Liver (tissue), 9 donors: Measurements from ENCODE around the gene GNG4. TPM values are rescaled to one million over a fixed set of nuclear protein-coding genes. Genes with fewer than 3 reads are reported as not detected.
"Not testable (repeated sequence)": the region's sequence is repeated elsewhere in the genome, so short reads cannot be mapped to it uniquely, and the experiment has no call there.

Source experiments
- DNase-seq: peaks from one replicate; pipeline ENCODE4 v3.0.0-alpha.2; 2017; ENCODE audit warnings: low spot score
- H3K27ac ChIP-seq, 2 donors: one replicate each; pipeline ENCODE4 v1.7.0; 2013; ENCODE audit warnings: inconsistent platforms in 2 of 2, low read length in 2 of 2, control low read depth in 1 of 2, low read depth in 1 of 2, mild to moderate bottlenecking in 1 of 2
- H3K27me3 ChIP-seq, 4 donors: one replicate each; pipeline versions ENCODE4 v1.6.1 to v1.7.0; 2013; ENCODE audit warnings: low read length in 3 of 4, inconsistent platforms in 1 of 4, mild to moderate bottlenecking in 1 of 4, moderate library complexity in 1 of 4; ENCODE audit not compliant: control insufficient read depth in 4 of 4, insufficient read depth in 4 of 4
- H3K36me3 ChIP-seq, 4 donors: one replicate each; pipeline versions ENCODE4 v1.6.1 to v1.7.0; 2013; ENCODE audit warnings: low read length in 3 of 4, mild to moderate bottlenecking in 3 of 4, low read depth in 1 of 4, moderate library complexity in 1 of 4; ENCODE audit not compliant: control insufficient read depth in 4 of 4, insufficient read depth in 3 of 4
- H3K4me1 ChIP-seq, 4 donors: one replicate each; pipeline versions ENCODE4 v1.6.1 to v1.7.0; 2013; ENCODE audit warnings: low read length in 3 of 4, mild to moderate bottlenecking in 3 of 4, moderate library complexity in 1 of 4; ENCODE audit not compliant: control insufficient read depth in 4 of 4, insufficient read depth in 4 of 4
- H3K4me3 ChIP-seq, 3 donors: one replicate each; pipeline versions ENCODE4 v1.6.1 to v1.7.0; 2013; ENCODE audit warnings: low read length in 3 of 3, control low read depth in 1 of 3, low read depth in 1 of 3, mild to moderate bottlenecking in 1 of 3
- H3K9ac ChIP-seq, 2 donors: one replicate each; pipeline ENCODE4 v1.7.0; 2013; ENCODE audit warnings: low read length in 2 of 2, mild to moderate bottlenecking in 2 of 2, moderate library complexity in 2 of 2, control low read depth in 1 of 2, low read depth in 1 of 2
- H3K9me3 ChIP-seq, 4 donors: one replicate each; pipeline versions ENCODE4 v1.6.1 to v1.7.0; 2013; ENCODE audit warnings: low read length in 3 of 4; ENCODE audit not compliant: control insufficient read depth in 4 of 4
- EGR1 ChIP-seq, 2 donors: IDR thresholded peaks; 2 replicates each; pipeline ENCODE4 v1.6.1; 2016 to 2018; ENCODE audit warnings: antibody characterized with exemption in 2 of 2, low read depth in 2 of 2
- FOXA1 ChIP-seq: IDR thresholded peaks from 2 replicates; pipeline ENCODE4 v1.6.1; 2016; ENCODE audit warnings: antibody characterized with exemption
- FOXA2 ChIP-seq: IDR thresholded peaks from 2 replicates; pipeline ENCODE4 v1.6.1; 2016; ENCODE audit warnings: antibody characterized with exemption
- GABPA ChIP-seq, 2 donors: IDR thresholded peaks in 1 of 2; conservative IDR thresholded peaks in 1 of 2; 2 replicates each; pipeline ENCODE4 v1.6.1; 2016; ENCODE audit warnings: antibody characterized with exemption in 2 of 2, mild to moderate bottlenecking in 1 of 2, moderate library complexity in 1 of 2
- HNF4A ChIP-seq, 2 donors: conservative IDR thresholded peaks; 2 replicates each; pipeline ENCODE4 v1.6.1; 2016; ENCODE audit warnings: antibody characterized with exemption in 2 of 2, mild to moderate bottlenecking in 2 of 2
- HNF4G ChIP-seq: IDR thresholded peaks from 2 replicates; pipeline ENCODE4 v1.6.1; 2016; ENCODE audit warnings: antibody characterized with exemption
- JUND ChIP-seq, 2 donors: IDR thresholded peaks; 2 replicates each; pipeline ENCODE4 v1.6.1; 2016; ENCODE audit warnings: antibody characterized with exemption in 2 of 2
- NR2F2 ChIP-seq: IDR thresholded peaks from 2 replicates; pipeline ENCODE4 v1.6.1; 2016; ENCODE audit warnings: antibody characterized with exemption
- RAD21 ChIP-seq, 2 donors: IDR thresholded peaks; 2 replicates each; pipeline ENCODE4 v1.6.1; 2016; ENCODE audit warnings: antibody characterized with exemption in 2 of 2, mild to moderate bottlenecking in 2 of 2
- RXRA ChIP-seq, 2 donors: IDR thresholded peaks; 2 replicates each; pipeline ENCODE4 v1.6.1; 2017 to 2018; ENCODE audit warnings: antibody characterized with exemption in 2 of 2, mild to moderate bottlenecking in 1 of 2
- SP1 ChIP-seq: IDR thresholded peaks from 2 replicates; pipeline ENCODE4 v1.6.1; 2018; ENCODE audit warnings: antibody characterized with exemption, mild to moderate bottlenecking
- TAF1 ChIP-seq: conservative IDR thresholded peaks from 2 replicates; pipeline ENCODE4 v1.6.1; 2016; ENCODE audit warnings: antibody characterized with exemption, mild to moderate bottlenecking
- YY1 ChIP-seq: IDR thresholded peaks from 2 replicates; pipeline ENCODE4 v1.6.1; 2016; ENCODE audit warnings: antibody characterized with exemption, mild to moderate bottlenecking
- WGBS: extraction: QIAGEN DNeasy Blood & Tissue Kit; methylation state at CpG from one replicate; pipeline ENCODE4 v1.1.7; 2013; 5-methylcytosine and 5-hydroxymethylcytosine counted together
- polyA plus RNA-seq, 2 donors: library from polyadenylated mRNA; stranded (reverse) in 1 of 2; unstranded in 1 of 2; fragments of 200-250 nt in 1 of 2; fragments of >200 nt in 1 of 2; fragmentation: Nextera tagmentation in 1 of 2; extraction: Ambion mirVana in 1 of 2; gene quantifications; one replicate each; pipeline versions ENCODE4 v1.2.1 to v1.2.3, GENCODE V29; 2013 to 2015
- total RNA-seq, 2 donors: library from RNA; depleted of rRNA; stranded (reverse); fragments of >200 nt; gene quantifications; one replicate each; pipeline ENCODE4 v1.2.3, GENCODE V29; 2014
- TF ChIP-seq, protein P1 (sequence below): IDR thresholded peaks from 2 replicates; pipeline ENCODE4 v1.6.1; 2016; ENCODE audit warnings: antibody characterized with exemption, mild to moderate bottlenecking
- TF ChIP-seq, protein P2 (sequence below): fragments of 150-350 bp; IDR thresholded peaks from 2 replicates; pipeline ENCODE4 v1.5.1; 2017; ENCODE audit warnings: improper control_type of control experiment, low read depth, low read length; ENCODE audit not compliant: missing input control
- TF ChIP-seq, protein P3 (sequence below): IDR thresholded peaks from 2 replicates; pipeline ENCODE4 v1.6.1; 2016; ENCODE audit warnings: antibody characterized with exemption
- TF ChIP-seq, protein P4 (sequence below): IDR thresholded peaks from 2 replicates; pipeline ENCODE4 v1.6.1; 2016; ENCODE audit warnings: antibody characterized with exemption
- TF ChIP-seq, protein P5 (sequence below): IDR thresholded peaks from 2 replicates; pipeline ENCODE4 v1.6.1; 2016; ENCODE audit warnings: antibody characterized with exemption
- donor health status: healthy.
- donor health status: healthy.
- donor health status: healthy.
- donor health status: healthy.
- donor health status: healthy.

GNG4 gene
- total and polyA plus RNA-seq, 4 donors: 0.65 TPM; not detected in 3

- H3K27ac ChIP-seq: no peak overlapping the region
- TF ChIP-seq GABPA (IDR thresholded peaks at IDR 0.05 in 1 of 2, conservative IDR thresholded peaks at IDR 0.05 in 1 of 2) (no peak), FOXA1 (no peak), FOXA2 (no peak), RAD21 (IDR thresholded peaks at IDR 0.05) (no peak), EGR1 (IDR thresholded peaks at IDR 0.05; ENCODE audit: low read depth in 2 of 2) (no peak), HNF4G (no peak), SP1 (no peak), NR2F2 (no peak), HNF4A (conservative IDR thresholded peaks at IDR 0.05) (no peak), JUND (IDR thresholded peaks at IDR 0.05) (no peak), YY1 (no peak), TAF1 (no peak), RXRA (IDR thresholded peaks at IDR 0.05) (no peak)
- TF ChIP-seq, protein P1, sequence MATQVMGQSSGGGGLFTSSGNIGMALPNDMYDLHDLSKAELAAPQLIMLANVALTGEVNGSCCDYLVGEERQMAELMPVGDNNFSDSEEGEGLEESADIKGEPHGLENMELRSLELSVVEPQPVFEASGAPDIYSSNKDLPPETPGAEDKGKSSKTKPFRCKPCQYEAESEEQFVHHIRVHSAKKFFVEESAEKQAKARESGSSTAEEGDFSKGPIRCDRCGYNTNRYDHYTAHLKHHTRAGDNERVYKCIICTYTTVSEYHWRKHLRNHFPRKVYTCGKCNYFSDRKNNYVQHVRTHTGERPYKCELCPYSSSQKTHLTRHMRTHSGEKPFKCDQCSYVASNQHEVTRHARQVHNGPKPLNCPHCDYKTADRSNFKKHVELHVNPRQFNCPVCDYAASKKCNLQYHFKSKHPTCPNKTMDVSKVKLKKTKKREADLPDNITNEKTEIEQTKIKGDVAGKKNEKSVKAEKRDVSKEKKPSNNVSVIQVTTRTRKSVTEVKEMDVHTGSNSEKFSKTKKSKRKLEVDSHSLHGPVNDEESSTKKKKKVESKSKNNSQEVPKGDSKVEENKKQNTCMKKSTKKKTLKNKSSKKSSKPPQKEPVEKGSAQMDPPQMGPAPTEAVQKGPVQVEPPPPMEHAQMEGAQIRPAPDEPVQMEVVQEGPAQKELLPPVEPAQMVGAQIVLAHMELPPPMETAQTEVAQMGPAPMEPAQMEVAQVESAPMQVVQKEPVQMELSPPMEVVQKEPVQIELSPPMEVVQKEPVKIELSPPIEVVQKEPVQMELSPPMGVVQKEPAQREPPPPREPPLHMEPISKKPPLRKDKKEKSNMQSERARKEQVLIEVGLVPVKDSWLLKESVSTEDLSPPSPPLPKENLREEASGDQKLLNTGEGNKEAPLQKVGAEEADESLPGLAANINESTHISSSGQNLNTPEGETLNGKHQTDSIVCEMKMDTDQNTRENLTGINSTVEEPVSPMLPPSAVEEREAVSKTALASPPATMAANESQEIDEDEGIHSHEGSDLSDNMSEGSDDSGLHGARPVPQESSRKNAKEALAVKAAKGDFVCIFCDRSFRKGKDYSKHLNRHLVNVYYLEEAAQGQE: no peak
- TF ChIP-seq, protein P2, sequence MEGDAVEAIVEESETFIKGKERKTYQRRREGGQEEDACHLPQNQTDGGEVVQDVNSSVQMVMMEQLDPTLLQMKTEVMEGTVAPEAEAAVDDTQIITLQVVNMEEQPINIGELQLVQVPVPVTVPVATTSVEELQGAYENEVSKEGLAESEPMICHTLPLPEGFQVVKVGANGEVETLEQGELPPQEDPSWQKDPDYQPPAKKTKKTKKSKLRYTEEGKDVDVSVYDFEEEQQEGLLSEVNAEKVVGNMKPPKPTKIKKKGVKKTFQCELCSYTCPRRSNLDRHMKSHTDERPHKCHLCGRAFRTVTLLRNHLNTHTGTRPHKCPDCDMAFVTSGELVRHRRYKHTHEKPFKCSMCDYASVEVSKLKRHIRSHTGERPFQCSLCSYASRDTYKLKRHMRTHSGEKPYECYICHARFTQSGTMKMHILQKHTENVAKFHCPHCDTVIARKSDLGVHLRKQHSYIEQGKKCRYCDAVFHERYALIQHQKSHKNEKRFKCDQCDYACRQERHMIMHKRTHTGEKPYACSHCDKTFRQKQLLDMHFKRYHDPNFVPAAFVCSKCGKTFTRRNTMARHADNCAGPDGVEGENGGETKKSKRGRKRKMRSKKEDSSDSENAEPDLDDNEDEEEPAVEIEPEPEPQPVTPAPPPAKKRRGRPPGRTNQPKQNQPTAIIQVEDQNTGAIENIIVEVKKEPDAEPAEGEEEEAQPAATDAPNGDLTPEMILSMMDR: no peak
- TF ChIP-seq, protein P3, sequence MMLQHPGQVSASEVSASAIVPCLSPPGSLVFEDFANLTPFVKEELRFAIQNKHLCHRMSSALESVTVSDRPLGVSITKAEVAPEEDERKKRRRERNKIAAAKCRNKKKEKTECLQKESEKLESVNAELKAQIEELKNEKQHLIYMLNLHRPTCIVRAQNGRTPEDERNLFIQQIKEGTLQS: no peak
- TF ChIP-seq, protein P4, sequence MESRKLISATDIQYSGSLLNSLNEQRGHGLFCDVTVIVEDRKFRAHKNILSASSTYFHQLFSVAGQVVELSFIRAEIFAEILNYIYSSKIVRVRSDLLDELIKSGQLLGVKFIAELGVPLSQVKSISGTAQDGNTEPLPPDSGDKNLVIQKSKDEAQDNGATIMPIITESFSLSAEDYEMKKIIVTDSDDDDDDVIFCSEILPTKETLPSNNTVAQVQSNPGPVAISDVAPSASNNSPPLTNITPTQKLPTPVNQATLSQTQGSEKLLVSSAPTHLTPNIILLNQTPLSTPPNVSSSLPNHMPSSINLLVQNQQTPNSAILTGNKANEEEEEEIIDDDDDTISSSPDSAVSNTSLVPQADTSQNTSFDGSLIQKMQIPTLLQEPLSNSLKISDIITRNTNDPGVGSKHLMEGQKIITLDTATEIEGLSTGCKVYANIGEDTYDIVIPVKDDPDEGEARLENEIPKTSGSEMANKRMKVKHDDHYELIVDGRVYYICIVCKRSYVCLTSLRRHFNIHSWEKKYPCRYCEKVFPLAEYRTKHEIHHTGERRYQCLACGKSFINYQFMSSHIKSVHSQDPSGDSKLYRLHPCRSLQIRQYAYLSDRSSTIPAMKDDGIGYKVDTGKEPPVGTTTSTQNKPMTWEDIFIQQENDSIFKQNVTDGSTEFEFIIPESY: no peak
- TF ChIP-seq, protein P5, sequence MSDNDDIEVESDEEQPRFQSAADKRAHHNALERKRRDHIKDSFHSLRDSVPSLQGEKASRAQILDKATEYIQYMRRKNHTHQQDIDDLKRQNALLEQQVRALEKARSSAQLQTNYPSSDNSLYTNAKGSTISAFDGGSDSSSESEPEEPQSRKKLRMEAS: no peak
- no peaks in the 10 kb centered on the region for H3K4me1 ChIP-seq
- no peak overlapping the region for H3K4me3 ChIP-seq
- no peak for DNase-seq
- H3K36me3 ChIP-seq: no peaks in the 10 kb centered on the region
- WGBS: 80% methylated on average over 18 of the region's 18 CpGs
- no peaks in the 10 kb centered on the region for H3K9me3 ChIP-seq
- no peak overlapping the region for H3K9ac ChIP-seq
- peaks cover 0 to 5% (median 0%) of the 10 kb centered on the region in 4 donors for H3K27me3 ChIP-seq
These were observed 26.4 kb downstream of the GNG4 start for GRCh38 chr1:235622936-235623779.

DNA sequence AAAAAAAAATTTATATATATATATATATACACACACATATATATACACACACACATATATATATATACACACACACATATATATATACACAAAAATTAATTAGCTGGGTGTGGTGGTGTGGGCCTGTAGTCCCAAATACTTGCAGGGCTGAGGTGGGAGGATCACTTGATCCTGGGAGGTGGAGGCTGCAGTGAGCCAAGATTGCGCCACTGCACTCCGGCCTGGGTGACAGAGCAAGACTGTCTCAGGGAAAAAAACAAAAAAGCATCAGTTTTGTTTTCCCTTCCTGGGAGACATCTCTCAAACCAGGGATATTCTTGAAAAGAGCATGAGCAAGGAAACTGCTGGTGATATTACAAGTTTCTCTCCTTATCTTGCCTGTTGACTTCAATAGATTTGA, 30.4 kb downstream of the GNG4 start:
- H3K27me3 ChIP-seq, H3K27ac ChIP-seq, DNase-seq, H3K9me3 ChIP-seq, H3K4me3 ChIP-seq, H3K36me3 ChIP-seq, H3K4me1 ChIP-seq, H3K9ac ChIP-seq: not testable (repeated sequence)
- 62% methylated on average over 2 of the region's 2 CpGs for WGBS
